Neural cell (in vitro differentiated cells): ENCODE data around the gene LTBP4. TPM values are rescaled to one million over a fixed set of nuclear protein-coding genes. Genes with fewer than 3 reads are reported as not detected.

Source experiments
- H2AFZ ChIP-seq: fragments of 200-600, 300-800 bp; sonication (generic), shearing (Covaris generic); 2 replicates; pipeline ENCODE4 v1.6.0; 2014; ENCODE audit warnings: low read depth, mild to moderate bottlenecking, antibody characterized with exemption, low read length, moderate library complexity
- H3F3A ChIP-seq: fragments of 200-600 bp; shearing (Covaris generic); 2 replicates; pipeline ENCODE4 v1.6.1; 2016; ENCODE audit warnings: mild to moderate bottlenecking, moderate library complexity, mixed read lengths, antibody characterized with exemption, low read length; ENCODE audit not compliant: insufficient read depth, poor library complexity, severe bottlenecking
- H3K27ac ChIP-seq: fragments of 200-600, 300-800 bp; sonication (generic), shearing (Covaris generic); 2 replicates; pipeline ENCODE4 v1.5.1; 2014; ENCODE audit warnings: mild to moderate bottlenecking, low read length, moderate library complexity
- H3K27me3 ChIP-seq: fragments of 300-800, 200-600 bp; sonication (generic), shearing (Covaris generic); 2 replicates; pipeline ENCODE4 v1.6.0; 2014; ENCODE audit warnings: mild to moderate bottlenecking, low read depth, low read length, moderate library complexity; ENCODE audit not compliant: insufficient read depth
- H3K36me3 ChIP-seq: fragments of 300-800, 200-600 bp; sonication (generic), shearing (Covaris generic); 2 replicates; pipeline ENCODE4 v1.5.1; 2014; ENCODE audit warnings: mild to moderate bottlenecking, antibody characterized with exemption, low read length, moderate library complexity; ENCODE audit not compliant: insufficient read depth
- H3K4me2 ChIP-seq: fragments of 300-800, 200-600 bp; sonication (generic), shearing (Covaris generic); 2 replicates; pipeline ENCODE4 v1.6.0; 2014; ENCODE audit warnings: mild to moderate bottlenecking, low read length
- H3K4me3 ChIP-seq: fragments of 300-800, 200-600 bp; sonication (generic), shearing (Covaris generic); 2 replicates; pipeline ENCODE4 v1.5.1; 2014; ENCODE audit warnings: mild to moderate bottlenecking, low read length, moderate library complexity
- H3K79me2 ChIP-seq: fragments of 200-600 bp; shearing (Covaris generic); replicated peaks from 2 replicates; pipeline ENCODE4 v1.6.0; 2014; ENCODE audit warnings: mild to moderate bottlenecking, low read length, moderate library complexity; ENCODE audit not compliant: insufficient read depth
- H3K9ac ChIP-seq: fragments of 300-800, 200-600 bp; sonication (generic), shearing (Covaris generic); 2 replicates; pipeline ENCODE4 v1.6.1; 2016; ENCODE audit warnings: mild to moderate bottlenecking, low read length, mixed read lengths
- H3K9me2 ChIP-seq: fragments of 200-600 bp; shearing (Covaris generic); 2 replicates; pipeline ENCODE4 v1.6.1; 2016; ENCODE audit warnings: mild to moderate bottlenecking, low read length, mixed read lengths; ENCODE audit not compliant: insufficient read depth
- H3K9me3 ChIP-seq: fragments of 200-600, 300-800 bp; sonication (generic), shearing (Covaris generic); 2 replicates; pipeline ENCODE4 v1.6.1; 2016; ENCODE audit warnings: mild to moderate bottlenecking, mixed run types, low read length, moderate library complexity, mixed read lengths
- H4K20me1 ChIP-seq: fragments of 200-600 bp; shearing (Covaris generic); 2 replicates; pipeline ENCODE4 v1.6.1; 2016; ENCODE audit warnings: mild to moderate bottlenecking, mixed run types; ENCODE audit not compliant: insufficient read depth
- EP300 ChIP-seq: fragments of 450-650 bp; conservative IDR thresholded peaks from 2 replicates; pipeline ENCODE4 v1.6.1; 2014; ENCODE audit warnings: antibody characterized with exemption, mild to moderate bottlenecking, moderate library complexity; ENCODE audit not compliant: poor library complexity, severe bottlenecking
- EZH2 ChIP-seq: fragments of 200-600, 300-800 bp; shearing (Covaris generic), sonication (generic); IDR thresholded peaks from 2 replicates; pipeline ENCODE4 v1.6.1; 2014; ENCODE audit warnings: antibody characterized with exemption, low read length, borderline replicate concordance, mild to moderate bottlenecking; ENCODE audit not compliant: insufficient read depth, poor library complexity, severe bottlenecking
- MXI1 ChIP-seq: fragments of 450-650 bp; conservative IDR thresholded peaks from 2 replicates; pipeline ENCODE4 v1.6.1; 2014; ENCODE audit warnings: antibody characterized with exemption, mild to moderate bottlenecking; ENCODE audit not compliant: poor library complexity, severe bottlenecking
- POLR2AphosphoS5 ChIP-seq: IDR thresholded peaks from 2 replicates; pipeline ENCODE4 v1.6.1; 2012
- RAD21 ChIP-seq: fragments of 450-650 bp; conservative IDR thresholded peaks from 2 replicates; pipeline ENCODE4 v1.6.1; 2014; ENCODE audit warnings: antibody characterized with exemption, mild to moderate bottlenecking, moderate library complexity
- SMC3 ChIP-seq: fragments of 450-650 bp; conservative IDR thresholded peaks from 2 replicates; pipeline ENCODE4 v1.6.1; 2014; ENCODE audit warnings: antibody characterized with exemption, mild to moderate bottlenecking, moderate library complexity; ENCODE audit not compliant: poor library complexity
- TAF1 ChIP-seq: IDR thresholded peaks from 2 replicates; pipeline ENCODE4 v1.6.1; 2012; ENCODE audit warnings: low read depth
- polyA plus RNA-seq: library from polyadenylated mRNA; depleted of rRNA; stranded (reverse); fragments of >200 nt; gene quantifications from 2 replicates; pipeline ENCODE4 v1.2.3, GENCODE V29; 2014
- TF ChIP-seq, protein P1 (sequence below): IDR thresholded peaks from 2 replicates; pipeline ENCODE4 v1.6.1; 2012; ENCODE audit warnings: borderline replicate concordance
- TF ChIP-seq, protein P2 (sequence below): fragments of 450-650 bp; IDR thresholded peaks from 2 replicates; pipeline ENCODE4 v1.5.1; 2014; ENCODE audit warnings: antibody characterized with exemption, mild to moderate bottlenecking, moderate library complexity; ENCODE audit not compliant: poor library complexity, severe bottlenecking

The LTBP4 gene
- polyA plus RNA-seq, 1 donor from 2014 or later = 55.6 TPM

DNA sequence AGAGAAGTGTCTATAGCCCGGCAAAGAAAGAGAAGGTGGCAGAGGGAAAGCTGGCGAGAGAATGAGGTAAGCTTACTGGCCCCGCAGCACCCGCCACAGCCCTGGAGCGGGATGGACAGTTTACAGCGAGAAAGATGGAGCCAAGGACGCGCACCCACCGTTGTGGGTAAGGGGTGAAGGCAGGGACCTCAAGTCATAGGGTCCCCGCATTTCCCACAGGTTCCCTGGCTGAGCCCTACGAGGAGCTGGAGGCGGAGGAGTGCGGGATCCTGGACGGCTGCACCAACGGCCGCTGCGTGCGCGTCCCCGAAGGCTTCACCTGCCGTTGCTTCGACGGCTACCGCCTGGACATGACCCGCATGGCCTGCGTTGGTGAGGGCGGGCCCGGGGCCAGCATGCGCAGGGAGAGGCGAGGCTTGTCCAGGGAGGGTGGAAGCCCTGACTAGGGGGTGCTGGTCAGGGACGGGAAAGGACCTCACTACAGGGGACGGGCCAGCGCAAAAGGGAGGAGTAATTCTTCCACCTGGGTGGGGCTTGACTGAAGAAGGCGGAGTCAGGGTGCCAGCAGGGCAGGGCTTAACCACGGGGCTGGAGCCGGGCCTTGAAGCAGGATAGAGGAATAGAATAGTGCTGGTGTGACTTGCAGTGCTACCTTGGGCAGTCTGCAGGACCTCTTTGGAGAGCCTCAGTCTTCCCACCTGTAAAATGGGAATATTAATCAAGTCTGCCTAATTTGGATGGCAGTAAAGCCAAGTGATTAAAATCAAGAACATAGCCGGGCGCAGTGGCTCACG is 26.5 kb downstream of the LTBP4 start:
- Histone ChIP-seq H3F3A (no peaks in the 10 kb centered on the region), H3K9me2 (no peaks in the 10 kb centered on the region), H3K9me3 (no peaks in the 10 kb centered on the region), H3K4me2 (no peak overlapping the region), H3K27ac (no peak overlapping the region), H3K79me2 (no peaks in the 10 kb centered on the region), H3K27me3 (no peaks in the 10 kb centered on the region), H3K36me3 (no peaks in the 10 kb centered on the region), H2AFZ (no peak overlapping the region), H3K9ac (no peak overlapping the region), H4K20me1 (no peaks in the 10 kb centered on the region), H3K4me3 (no peak overlapping the region)
- TF ChIP-seq EZH2 = no peak
- TF ChIP-seq, protein P1, sequence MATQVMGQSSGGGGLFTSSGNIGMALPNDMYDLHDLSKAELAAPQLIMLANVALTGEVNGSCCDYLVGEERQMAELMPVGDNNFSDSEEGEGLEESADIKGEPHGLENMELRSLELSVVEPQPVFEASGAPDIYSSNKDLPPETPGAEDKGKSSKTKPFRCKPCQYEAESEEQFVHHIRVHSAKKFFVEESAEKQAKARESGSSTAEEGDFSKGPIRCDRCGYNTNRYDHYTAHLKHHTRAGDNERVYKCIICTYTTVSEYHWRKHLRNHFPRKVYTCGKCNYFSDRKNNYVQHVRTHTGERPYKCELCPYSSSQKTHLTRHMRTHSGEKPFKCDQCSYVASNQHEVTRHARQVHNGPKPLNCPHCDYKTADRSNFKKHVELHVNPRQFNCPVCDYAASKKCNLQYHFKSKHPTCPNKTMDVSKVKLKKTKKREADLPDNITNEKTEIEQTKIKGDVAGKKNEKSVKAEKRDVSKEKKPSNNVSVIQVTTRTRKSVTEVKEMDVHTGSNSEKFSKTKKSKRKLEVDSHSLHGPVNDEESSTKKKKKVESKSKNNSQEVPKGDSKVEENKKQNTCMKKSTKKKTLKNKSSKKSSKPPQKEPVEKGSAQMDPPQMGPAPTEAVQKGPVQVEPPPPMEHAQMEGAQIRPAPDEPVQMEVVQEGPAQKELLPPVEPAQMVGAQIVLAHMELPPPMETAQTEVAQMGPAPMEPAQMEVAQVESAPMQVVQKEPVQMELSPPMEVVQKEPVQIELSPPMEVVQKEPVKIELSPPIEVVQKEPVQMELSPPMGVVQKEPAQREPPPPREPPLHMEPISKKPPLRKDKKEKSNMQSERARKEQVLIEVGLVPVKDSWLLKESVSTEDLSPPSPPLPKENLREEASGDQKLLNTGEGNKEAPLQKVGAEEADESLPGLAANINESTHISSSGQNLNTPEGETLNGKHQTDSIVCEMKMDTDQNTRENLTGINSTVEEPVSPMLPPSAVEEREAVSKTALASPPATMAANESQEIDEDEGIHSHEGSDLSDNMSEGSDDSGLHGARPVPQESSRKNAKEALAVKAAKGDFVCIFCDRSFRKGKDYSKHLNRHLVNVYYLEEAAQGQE = no peak
- no peak for TF ChIP-seq EP300
- no peak for TF ChIP-seq POLR2AphosphoS5
- no peak for TF ChIP-seq SMC3

DNA sequence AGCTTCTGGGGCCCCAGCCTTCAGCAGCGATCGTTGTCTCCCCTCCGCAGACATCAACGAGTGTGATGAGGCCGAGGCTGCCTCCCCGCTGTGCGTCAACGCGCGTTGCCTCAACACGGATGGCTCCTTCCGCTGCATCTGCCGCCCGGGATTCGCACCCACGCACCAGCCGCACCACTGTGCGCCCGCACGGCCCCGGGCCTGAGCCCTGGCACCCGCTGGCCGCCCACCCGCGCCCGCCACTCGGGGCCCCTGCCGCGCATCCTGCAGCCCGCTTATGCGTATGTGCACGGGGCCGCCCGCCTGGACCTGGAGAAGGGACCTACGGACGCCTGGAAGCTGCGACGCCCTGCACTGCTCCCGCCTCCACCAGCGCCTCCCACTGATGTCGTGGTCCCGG is 28.2 kb downstream of the LTBP4 start:
- no peak overlapping the region for H2AFZ ChIP-seq
- H3K36me3 ChIP-seq = no peaks in the 10 kb centered on the region
- H3K9ac ChIP-seq = no peak overlapping the region
- TF ChIP-seq EZH2 (no peak), SMC3 (no peak), MXI1 (no peak), POLR2AphosphoS5 (no peak), EP300 (no peak), RAD21 (no peak), TAF1 (no peak)
- TF ChIP-seq, protein P1 = no peak
- TF ChIP-seq, protein P2, sequence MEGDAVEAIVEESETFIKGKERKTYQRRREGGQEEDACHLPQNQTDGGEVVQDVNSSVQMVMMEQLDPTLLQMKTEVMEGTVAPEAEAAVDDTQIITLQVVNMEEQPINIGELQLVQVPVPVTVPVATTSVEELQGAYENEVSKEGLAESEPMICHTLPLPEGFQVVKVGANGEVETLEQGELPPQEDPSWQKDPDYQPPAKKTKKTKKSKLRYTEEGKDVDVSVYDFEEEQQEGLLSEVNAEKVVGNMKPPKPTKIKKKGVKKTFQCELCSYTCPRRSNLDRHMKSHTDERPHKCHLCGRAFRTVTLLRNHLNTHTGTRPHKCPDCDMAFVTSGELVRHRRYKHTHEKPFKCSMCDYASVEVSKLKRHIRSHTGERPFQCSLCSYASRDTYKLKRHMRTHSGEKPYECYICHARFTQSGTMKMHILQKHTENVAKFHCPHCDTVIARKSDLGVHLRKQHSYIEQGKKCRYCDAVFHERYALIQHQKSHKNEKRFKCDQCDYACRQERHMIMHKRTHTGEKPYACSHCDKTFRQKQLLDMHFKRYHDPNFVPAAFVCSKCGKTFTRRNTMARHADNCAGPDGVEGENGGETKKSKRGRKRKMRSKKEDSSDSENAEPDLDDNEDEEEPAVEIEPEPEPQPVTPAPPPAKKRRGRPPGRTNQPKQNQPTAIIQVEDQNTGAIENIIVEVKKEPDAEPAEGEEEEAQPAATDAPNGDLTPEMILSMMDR = no peak
- no peaks in the 10 kb centered on the region for H3F3A ChIP-seq
- no peaks in the 10 kb centered on the region for H4K20me1 ChIP-seq
- no peaks in the 10 kb centered on the region for H3K27me3 ChIP-seq
- no peaks in the 10 kb centered on the region for H3K79me2 ChIP-seq
- H3K4me3 ChIP-seq = no peak overlapping the region
- H3K27ac ChIP-seq = no peak overlapping the region
- no peaks in the 10 kb centered on the region for H3K9me3 ChIP-seq
- no peak overlapping the region for H3K4me2 ChIP-seq
- H3K9me2 ChIP-seq = no peaks in the 10 kb centered on the region
